Measurements from ENCODE around the gene EDN1. TPM values are rescaled to one million over a fixed set of nuclear protein-coding genes. Genes with fewer than 3 reads are reported as not detected.

EDN1 gene
- 33.5 to 42.8 TPM (median 40.0 TPM) in 5 replicates for total RNA-seq (2022; extraction: Qiagen RNA extraction)

GRCh38 chr6:12289933-12290820 lies at the start of gene EDN1:
Gene EDN1 (plus strand): TSS chr6:12290361. CDS start chr6:12290630, 269 bp downstream.

